ENCODE measurements around the gene LSAMP. TPM values are rescaled to one million over a fixed set of nuclear protein-coding genes. Genes with fewer than 3 reads are reported as not detected.

Gene LSAMP
- total and polyA plus RNA-seq, 2 of the 4 experiments (the other 2 are of a cell fraction) = 7.9 to 8.0 TPM

GRCh38 chr3:116139641-116140040 lies 305.6 kb downstream of the LSAMP start:
- in situ Hi-C loops (cut with MboI; ENCODE audit: low sequenced_read_pairs) = loop anchor here (5.0 to 10.0 kb wide), 2 partner anchors 305 to 618 kb away; partner anchors contain the start of gene LSAMP
- intact Hi-C loops (cut with micrococcal nuclease) = loop anchor here (1.0 kb wide), 2 partner anchors 315 to 619 kb away; no protein-coding TSS in a partner anchor
- Histone ChIP-seq H3K9me1 (ENCODE audit: insufficient read depth, low read length) (no peaks in the 10 kb centered on the region), H2BK15ac (ENCODE audit: low read depth, low read length) (no peak overlapping the region), H4K8ac (ENCODE audit: low read depth in 2 of 2, low read length in 2 of 2) (no peak overlapping the region), H3K4ac (ENCODE audit: low read depth, low read length) (no peak overlapping the region), H2AFZ (replicated peaks; ENCODE audit: low read length, poor library complexity) (no peak overlapping the region), H4K20me1 (ENCODE audit: insufficient read depth, low read length) (no peaks in the 10 kb centered on the region), H3K9me3 (ENCODE audit: control insufficient read depth, insufficient read depth, low read length) (no peaks in the 10 kb centered on the region), H3K18ac (ENCODE audit: low read depth, low read length) (no peak overlapping the region), H2BK5ac (ENCODE audit: low read depth, low read length, poor library complexity, severe bottlenecking) (no peak overlapping the region), H3K27me3 (ENCODE audit: control insufficient read depth, insufficient read depth, low read length) (no peaks in the 10 kb centered on the region), H3K36me3 (ENCODE audit: control insufficient read depth, insufficient read depth, low read length) (no peaks in the 10 kb centered on the region), H3K79me1 (ENCODE audit: low read depth in 1 of 2, low read length in 2 of 2) (no peaks in the 10 kb centered on the region), H3K9ac (ENCODE audit: low read depth, low read length) (no peak overlapping the region), H4K91ac (ENCODE audit: insufficient read depth, low read depth, low read length) (no peak overlapping the region), H2BK120ac (ENCODE audit: low read depth, low read length) (no peak overlapping the region), H3K23ac (ENCODE audit: low read depth, low read length) (no peak overlapping the region), H2AK5ac (ENCODE audit: low read depth, low read length) (no peak overlapping the region), H3K4me3 (ENCODE audit: insufficient read depth, low read depth, low read length) (no peak overlapping the region), H3K4me2 (ENCODE audit: low read depth, low read length) (no peak overlapping the region), H3K56ac (ENCODE audit: extremely low read depth, insufficient read depth, low read length) (no peak overlapping the region), H3K14ac (replicated peaks; ENCODE audit: low read depth, low read length) (no peak overlapping the region), H3K4me1 (ENCODE audit: control insufficient read depth, insufficient read depth, low read length) (no peaks in the 10 kb centered on the region), H4K5ac (ENCODE audit: low read depth, low read length) (no peak overlapping the region), H2AK9ac (replicated peaks; ENCODE audit: low read depth, low read length, poor library complexity) (no peak overlapping the region), H2BK20ac (ENCODE audit: low read depth, low read length) (no peak overlapping the region), H3K27ac (ENCODE audit: insufficient read depth, low read length) (no peak overlapping the region)
- no CpG with 5 or more reads among the region's 2 CpGs for WGBS, 2 experiments (ENCODE audit: extremely low coverage in 2 of 2, insufficient read length in 1 of 2)
- ATAC-seq (ENCODE audit: low read depth) (peak; percentile 53), DNase-seq (peak; percentile 26)
- BruUV-seq (replicated peaks) = no TSS peak
- dilution Hi-C loops (cut with HindIII; ENCODE audit: low sequenced_read_pairs, unreplicated experiment) = no loop called here
- ChIA-PET POLR2A (ENCODE audit: unreplicated experiment) (no interaction called here), CTCF (no interaction called here)
- TF ChIP-seq NFE2L2 (IDR thresholded peaks at IDR 0.05; ENCODE audit: low read depth, low read length) (no peak), CHD1 (IDR thresholded peaks at IDR 0.05; ENCODE audit: low read depth, low read length) (no peak), RCOR1 (IDR thresholded peaks at IDR 0.05; ENCODE audit: insufficient replicate concordance, low read length) (no peak), CTCF (conservative IDR thresholded peaks at IDR 0.05; ENCODE audit: low read depth, low read length) (no peak), MAZ (IDR thresholded peaks at IDR 0.05; ENCODE audit: borderline replicate concordance, low read depth, low read length) (no peak), MAFK (IDR thresholded peaks at IDR 0.05; ENCODE audit: low read depth, low read length) (no peak)
- TF ChIP-seq, protein P1, sequence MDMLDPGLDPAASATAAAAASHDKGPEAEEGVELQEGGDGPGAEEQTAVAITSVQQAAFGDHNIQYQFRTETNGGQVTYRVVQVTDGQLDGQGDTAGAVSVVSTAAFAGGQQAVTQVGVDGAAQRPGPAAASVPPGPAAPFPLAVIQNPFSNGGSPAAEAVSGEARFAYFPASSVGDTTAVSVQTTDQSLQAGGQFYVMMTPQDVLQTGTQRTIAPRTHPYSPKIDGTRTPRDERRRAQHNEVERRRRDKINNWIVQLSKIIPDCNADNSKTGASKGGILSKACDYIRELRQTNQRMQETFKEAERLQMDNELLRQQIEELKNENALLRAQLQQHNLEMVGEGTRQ (IDR thresholded peaks at IDR 0.05; ENCODE audit: low read depth, low read length) = no peak
- TF ChIP-seq, protein P2, sequence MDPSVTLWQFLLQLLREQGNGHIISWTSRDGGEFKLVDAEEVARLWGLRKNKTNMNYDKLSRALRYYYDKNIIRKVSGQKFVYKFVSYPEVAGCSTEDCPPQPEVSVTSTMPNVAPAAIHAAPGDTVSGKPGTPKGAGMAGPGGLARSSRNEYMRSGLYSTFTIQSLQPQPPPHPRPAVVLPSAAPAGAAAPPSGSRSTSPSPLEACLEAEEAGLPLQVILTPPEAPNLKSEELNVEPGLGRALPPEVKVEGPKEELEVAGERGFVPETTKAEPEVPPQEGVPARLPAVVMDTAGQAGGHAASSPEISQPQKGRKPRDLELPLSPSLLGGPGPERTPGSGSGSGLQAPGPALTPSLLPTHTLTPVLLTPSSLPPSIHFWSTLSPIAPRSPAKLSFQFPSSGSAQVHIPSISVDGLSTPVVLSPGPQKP (IDR thresholded peaks at IDR 0.05; ENCODE audit: borderline replicate concordance, low read depth, low read length) = no peak
